Fibroblast of mammary gland (primary cell): ENCODE results near the gene ACACB.
A peak's percentile ranks its signal among the peaks of the same experiment; 100 is the strongest.

Source experiments
- DNase-seq: peaks from one replicate; pipeline ENCODE4 v3.0.0-alpha.2; 2010; ENCODE audit warnings: low read depth
- H3K4me3 ChIP-seq: 2 replicates; pipeline ENCODE4 v1.5.1; 2011; ENCODE audit warnings: low read depth, mild to moderate bottlenecking, low read length, moderate library complexity; ENCODE audit not compliant: control insufficient read depth
- TF ChIP-seq, protein P1 (sequence below): conservative IDR thresholded peaks from 2 replicates; pipeline ENCODE4 v1.5.1; 2011; ENCODE audit warnings: low read depth, low read length, inconsistent platforms; ENCODE audit not compliant: control insufficient read depth, insufficient read depth

The ACACB gene

DNA sequence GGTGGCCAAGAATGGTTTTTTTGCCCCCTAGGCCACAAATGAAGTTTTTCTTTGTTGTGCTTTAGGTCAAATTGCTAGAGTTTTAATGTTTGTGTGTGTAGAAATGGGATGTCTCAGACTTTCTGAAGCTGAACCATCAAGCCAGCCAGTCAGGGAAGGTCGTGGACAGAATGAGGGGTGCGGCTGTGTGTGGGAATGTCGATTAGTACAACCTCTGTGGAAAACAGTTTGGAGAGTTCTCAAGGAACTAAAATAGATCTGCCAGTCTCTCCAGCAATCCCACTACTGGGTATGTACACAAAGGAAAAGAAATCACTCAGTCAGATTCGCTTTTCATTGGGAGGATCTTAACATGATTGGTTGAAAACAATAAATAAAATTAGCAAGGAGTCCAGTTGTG lies 44.5 kb downstream of the ACACB start:
- TF ChIP-seq, protein P1, sequence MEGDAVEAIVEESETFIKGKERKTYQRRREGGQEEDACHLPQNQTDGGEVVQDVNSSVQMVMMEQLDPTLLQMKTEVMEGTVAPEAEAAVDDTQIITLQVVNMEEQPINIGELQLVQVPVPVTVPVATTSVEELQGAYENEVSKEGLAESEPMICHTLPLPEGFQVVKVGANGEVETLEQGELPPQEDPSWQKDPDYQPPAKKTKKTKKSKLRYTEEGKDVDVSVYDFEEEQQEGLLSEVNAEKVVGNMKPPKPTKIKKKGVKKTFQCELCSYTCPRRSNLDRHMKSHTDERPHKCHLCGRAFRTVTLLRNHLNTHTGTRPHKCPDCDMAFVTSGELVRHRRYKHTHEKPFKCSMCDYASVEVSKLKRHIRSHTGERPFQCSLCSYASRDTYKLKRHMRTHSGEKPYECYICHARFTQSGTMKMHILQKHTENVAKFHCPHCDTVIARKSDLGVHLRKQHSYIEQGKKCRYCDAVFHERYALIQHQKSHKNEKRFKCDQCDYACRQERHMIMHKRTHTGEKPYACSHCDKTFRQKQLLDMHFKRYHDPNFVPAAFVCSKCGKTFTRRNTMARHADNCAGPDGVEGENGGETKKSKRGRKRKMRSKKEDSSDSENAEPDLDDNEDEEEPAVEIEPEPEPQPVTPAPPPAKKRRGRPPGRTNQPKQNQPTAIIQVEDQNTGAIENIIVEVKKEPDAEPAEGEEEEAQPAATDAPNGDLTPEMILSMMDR = no peak
- no peak overlapping the region for H3K4me3 ChIP-seq
- DNase-seq = no peak

DNA sequence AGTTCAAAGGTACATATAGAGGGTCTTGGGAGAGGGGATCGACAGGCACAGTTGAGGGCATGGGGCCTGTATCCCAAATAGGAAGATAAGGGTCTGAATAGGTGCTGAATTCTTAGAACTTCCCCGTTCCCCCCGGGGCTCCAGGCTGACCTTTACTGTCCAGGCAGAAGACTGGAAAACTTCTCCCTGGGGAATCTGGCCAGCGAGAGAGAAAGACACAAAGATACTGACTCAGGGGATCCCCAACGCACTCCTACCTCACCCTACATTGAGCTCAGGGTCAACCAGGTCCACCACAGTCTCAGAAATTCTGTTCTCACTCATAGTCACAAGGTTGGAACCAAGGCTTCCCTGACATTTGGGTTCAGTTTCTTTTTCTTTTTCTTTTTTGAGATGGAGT lies 46.2 kb downstream of the ACACB start:
- DNase-seq = no peak
- H3K4me3 ChIP-seq = no peak overlapping the region
- TF ChIP-seq, protein P1 = no peak

DNA sequence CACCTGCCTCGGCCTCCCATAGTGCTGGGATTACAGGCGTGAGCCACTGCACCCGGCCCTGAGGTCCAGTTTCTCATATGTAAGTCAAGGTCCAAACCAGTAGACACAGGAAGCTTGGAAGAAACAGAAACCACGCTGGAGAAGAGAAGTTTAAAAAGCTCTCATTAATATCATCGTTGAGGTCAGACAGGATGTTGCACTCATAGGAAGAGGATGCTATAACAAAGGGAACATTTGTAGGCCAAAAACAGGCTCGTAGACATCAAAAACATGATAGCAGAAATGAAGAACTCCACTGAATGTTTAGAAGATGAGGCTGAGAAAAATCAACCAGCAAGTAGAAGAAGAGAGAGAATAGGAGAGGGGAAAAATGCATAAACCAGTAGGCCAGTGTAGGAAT lies 46.8 kb downstream of the ACACB start:
- DNase-seq = no peak
- H3K4me3 ChIP-seq = no peak overlapping the region
- TF ChIP-seq, protein P1 = no peak

DNA sequence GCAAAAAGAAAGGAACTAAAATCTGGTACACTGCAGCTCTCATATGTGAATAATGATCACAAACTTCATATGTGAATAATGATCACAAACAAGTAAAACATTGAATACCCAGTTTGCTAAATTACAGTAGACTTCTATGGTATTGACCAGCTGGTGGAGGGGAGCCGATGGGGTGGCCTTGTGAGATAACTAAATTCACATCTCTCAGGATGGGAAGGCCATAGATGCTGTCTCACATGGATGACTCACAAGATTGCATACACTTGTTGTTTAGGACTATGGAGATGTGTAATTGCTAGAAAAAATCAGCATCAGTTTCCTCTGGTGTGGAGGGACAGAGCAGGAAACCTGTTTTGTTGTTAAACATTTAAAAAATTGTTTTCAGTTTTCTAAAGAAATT lies 49.2 kb downstream of the ACACB start:
- no peak overlapping the region for H3K4me3 ChIP-seq
- TF ChIP-seq, protein P1 = no peak
- DNase-seq = peak; percentile 42

DNA sequence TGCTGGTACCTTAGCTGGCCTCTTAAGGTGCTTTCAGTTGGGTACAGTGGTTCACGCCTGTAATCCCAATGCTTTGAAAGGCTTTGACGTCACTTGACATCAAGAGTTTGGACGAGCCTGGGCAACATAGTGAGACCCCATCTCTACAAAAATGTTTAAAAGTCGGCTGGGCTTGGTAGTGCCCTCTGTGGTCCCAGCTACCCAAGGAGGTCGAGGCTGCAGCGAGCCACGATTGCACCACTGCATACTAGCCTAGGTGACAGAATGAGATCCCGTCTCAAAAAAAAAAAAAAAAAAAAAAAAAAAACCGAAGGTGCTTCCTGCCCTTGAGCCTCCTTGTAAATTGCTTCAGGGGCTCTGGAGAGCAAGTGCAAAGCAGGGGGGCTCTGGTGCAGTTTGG lies 50.0 kb downstream of the ACACB start:
- no peak for DNase-seq
- TF ChIP-seq, protein P1 = no peak

DNA sequence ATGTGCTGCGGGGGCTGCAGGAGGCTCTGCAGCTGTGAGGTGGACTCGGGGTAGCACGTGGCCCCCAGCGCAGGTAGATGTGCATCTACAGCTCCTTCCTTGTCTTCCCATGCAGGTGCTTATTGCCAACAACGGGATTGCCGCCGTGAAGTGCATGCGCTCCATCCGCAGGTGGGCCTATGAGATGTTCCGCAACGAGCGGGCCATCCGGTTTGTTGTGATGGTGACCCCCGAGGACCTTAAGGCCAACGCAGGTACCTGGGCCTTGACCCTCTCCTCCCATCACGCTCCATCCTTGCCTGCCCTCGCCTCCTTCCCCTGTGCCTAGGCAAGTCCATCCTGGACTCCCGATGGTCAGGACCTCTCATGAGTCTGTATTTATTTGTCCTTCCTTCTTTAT lies 51.4 kb downstream of the ACACB start:
- no peak for DNase-seq
- TF ChIP-seq, protein P1 = no peak
- H3K4me3 ChIP-seq = no peak overlapping the region

More for the DNA sequence above, 50.0 kb downstream of the ACACB start:
- H3K4me3 ChIP-seq = no peak overlapping the region

DNA sequence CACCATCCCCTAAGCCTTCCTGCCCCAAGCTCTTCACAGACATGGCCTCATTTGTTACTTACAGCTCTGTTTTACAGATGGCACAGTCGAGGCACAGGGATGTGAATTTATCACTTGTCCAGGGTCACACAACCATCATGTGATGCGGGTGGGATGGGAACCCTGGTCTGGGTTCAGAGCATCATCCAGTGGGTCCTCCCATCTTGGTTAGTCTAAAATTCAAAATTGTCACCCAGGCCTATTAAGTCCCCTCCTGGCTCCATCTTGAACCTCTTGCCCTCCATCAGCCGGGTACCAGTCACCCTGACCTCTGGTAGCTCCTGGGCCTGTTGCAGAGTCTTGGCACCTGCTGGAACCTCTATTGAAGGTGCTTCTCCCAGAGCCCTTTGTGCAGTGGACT lies 52.9 kb downstream of the ACACB start:
- H3K4me3 ChIP-seq = no peak overlapping the region
- no peak for DNase-seq
- TF ChIP-seq, protein P1 = no peak
